H9 (cell line): ENCODE results near the gene EVPL. TPM values are rescaled to one million over a fixed set of nuclear protein-coding genes. Genes with fewer than 3 reads are reported as not detected.
A peak's percentile ranks its signal among the peaks of the same experiment; 100 is the strongest.

Experiments
- DNase-seq: peaks from one replicate; pipeline ENCODE4 v3.0.0-alpha.2; 2017
- H2AFZ ChIP-seq: one replicate; pipeline ENCODE4 v1.6.1; 2013; ENCODE audit warnings: mild to moderate bottlenecking, low read length, control low read depth, moderate library complexity
- H2AK5ac ChIP-seq: 2 replicates; pipeline ENCODE4 v1.6.1; 2013; ENCODE audit warnings: low read length, control low read depth, mixed read lengths; ENCODE audit not compliant: insufficient read length
- H2BK120ac ChIP-seq: one replicate; pipeline ENCODE4 v1.6.1; 2013; ENCODE audit warnings: low read depth, mild to moderate bottlenecking, low read length, control low read depth, inconsistent platforms; ENCODE audit not compliant: poor library complexity, severe bottlenecking
- H2BK12ac ChIP-seq: 2 replicates; pipeline ENCODE4 v1.6.1; 2013; ENCODE audit warnings: low read length, control low read depth, mixed read lengths, low read depth; ENCODE audit not compliant: insufficient read length
- H2BK15ac ChIP-seq: 2 replicates; pipeline ENCODE4 v1.6.1; 2013; ENCODE audit warnings: low read depth, low read length, control low read depth
- H2BK20ac ChIP-seq: one replicate; pipeline ENCODE4 v1.6.1; 2013; ENCODE audit warnings: low read depth, mild to moderate bottlenecking, low read length, control low read depth, inconsistent platforms; ENCODE audit not compliant: poor library complexity, severe bottlenecking
- H2BK5ac ChIP-seq: 2 replicates; pipeline ENCODE4 v1.6.1; 2013; ENCODE audit warnings: low read length, control low read depth, mixed read lengths; ENCODE audit not compliant: insufficient read length
- H3K14ac ChIP-seq: 2 replicates; pipeline ENCODE4 v1.6.1; 2013; ENCODE audit warnings: low read length, control low read depth; ENCODE audit not compliant: insufficient read depth
- H3K18ac ChIP-seq: 2 replicates; pipeline ENCODE4 v1.6.1; 2013; ENCODE audit warnings: low read depth, mild to moderate bottlenecking, mixed read lengths, low read length, control low read depth; ENCODE audit not compliant: insufficient read length
- H3K23ac ChIP-seq: 2 replicates; pipeline ENCODE4 v1.6.1; 2013; ENCODE audit warnings: low read length, control low read depth, mixed read lengths, low read depth; ENCODE audit not compliant: insufficient read length
- H3K23me2 ChIP-seq: 2 replicates; pipeline ENCODE4 v1.6.1; 2013; ENCODE audit warnings: low read depth, mild to moderate bottlenecking, mixed read lengths, low read length, control low read depth; ENCODE audit not compliant: insufficient read length, poor library complexity, severe bottlenecking
- H3K27ac ChIP-seq: 2 replicates; pipeline ENCODE4 v1.5.1; 2013; ENCODE audit warnings: low read length, control low read depth, mixed read lengths, low read depth; ENCODE audit not compliant: insufficient read length
- H3K27me3 ChIP-seq: 2 replicates; pipeline ENCODE4 v1.6.1; 2013; ENCODE audit warnings: low read length, control low read depth, inconsistent platforms; ENCODE audit not compliant: insufficient read depth
- H3K4ac ChIP-seq: 2 replicates; pipeline ENCODE4 v1.6.1; 2013; ENCODE audit warnings: low read depth, mild to moderate bottlenecking, control low read depth, inconsistent platforms, low read length, moderate library complexity
- H3K4me1 ChIP-seq: 2 replicates; pipeline ENCODE4 v1.6.1; 2013; ENCODE audit warnings: low read length, control low read depth, inconsistent platforms; ENCODE audit not compliant: insufficient read depth
- H3K4me2 ChIP-seq: 2 replicates; pipeline ENCODE4 v1.6.1; 2013; ENCODE audit warnings: low read length, control low read depth, mixed read lengths; ENCODE audit not compliant: insufficient read length, insufficient read depth
- H3K56ac ChIP-seq: 2 replicates; pipeline ENCODE4 v1.6.1; 2013; ENCODE audit warnings: low read depth, mild to moderate bottlenecking, mixed read lengths, low read length, control low read depth; ENCODE audit not compliant: insufficient read length
- H3K79me1 ChIP-seq: 2 replicates; pipeline ENCODE4 v1.6.1; 2013; ENCODE audit warnings: low read depth, mild to moderate bottlenecking, moderate library complexity, low read length, control low read depth, inconsistent platforms; ENCODE audit not compliant: insufficient read depth, poor library complexity, severe bottlenecking
- H3K79me2 ChIP-seq: 2 replicates; pipeline ENCODE4 v1.6.1; 2013; ENCODE audit warnings: low read length, control low read depth, inconsistent platforms; ENCODE audit not compliant: insufficient read depth
- H3K9ac ChIP-seq: 2 replicates; pipeline ENCODE4 v1.6.1; 2013; ENCODE audit warnings: low read length, control low read depth, mixed read lengths; ENCODE audit not compliant: insufficient read length; ENCODE audit errors: extremely low read depth
- H3K9me3 ChIP-seq: one replicate; pipeline ENCODE4 v1.6.1; 2013; ENCODE audit warnings: low read depth, low read length, inconsistent platforms; ENCODE audit not compliant: control insufficient read depth
- H3T11ph ChIP-seq: one replicate; pipeline ENCODE4 v1.6.1; 2013; ENCODE audit warnings: mild to moderate bottlenecking, low read length, control low read depth, inconsistent platforms
- H4K20me1 ChIP-seq: one replicate; pipeline ENCODE4 v1.6.1; 2013; ENCODE audit not compliant: control insufficient read depth, insufficient read length, insufficient read depth
- H4K5ac ChIP-seq: 2 replicates; pipeline ENCODE4 v1.6.1; 2013; ENCODE audit warnings: low read depth, mild to moderate bottlenecking, mixed read lengths, low read length, control low read depth; ENCODE audit not compliant: insufficient read length
- H4K8ac ChIP-seq: replicated peaks from 2 replicates; pipeline ENCODE4 v1.6.1; 2013; ENCODE audit warnings: low read length, control low read depth, mixed read lengths, low read depth; ENCODE audit not compliant: insufficient read length
- H4K91ac ChIP-seq: 2 replicates; pipeline ENCODE4 v1.6.1; 2013; ENCODE audit warnings: low read depth, mild to moderate bottlenecking, moderate library complexity, mixed read lengths, low read length, control low read depth; ENCODE audit not compliant: insufficient read length
- H3K27ac Mint-ChIP-seq, 3 experiments: 2 replicates in 2 of 3; 3 replicates in 1 of 3; pipeline ENCODE4 v1.8.0; 2020 to 2021; ENCODE audit warnings: mixed read lengths in 3 of 3, mild to moderate bottlenecking in 1 of 3, moderate library complexity in 1 of 3
- H3K27me3 Mint-ChIP-seq: 2 replicates; pipeline ENCODE4 v1.8.0; 2021; ENCODE audit warnings: low read depth, mild to moderate bottlenecking, moderate library complexity, mixed read lengths
- H3K36me3 Mint-ChIP-seq, 3 experiments: 2 replicates in 2 of 3; 3 replicates in 1 of 3; pipeline ENCODE4 v1.8.0; 2020 to 2021; ENCODE audit warnings: low read depth in 3 of 3, mixed read lengths in 3 of 3; ENCODE audit not compliant: insufficient read depth in 1 of 3
- H3K4me1 Mint-ChIP-seq, 2 experiments: 2 replicates each; pipeline ENCODE4 v1.8.0; 2020; ENCODE audit warnings: mixed read lengths in 2 of 2
- H3K4me3 Mint-ChIP-seq, 2 experiments: 2 replicates in 1 of 2; 3 replicates in 1 of 2; pipeline ENCODE4 v1.8.0; 2020 to 2021; ENCODE audit warnings: mild to moderate bottlenecking in 2 of 2, mixed read lengths in 2 of 2, moderate library complexity in 1 of 2
- H3K9me3 Mint-ChIP-seq, 2 experiments: 2 replicates in 1 of 2; 3 replicates in 1 of 2; pipeline ENCODE4 v1.8.0; 2020; ENCODE audit warnings: mild to moderate bottlenecking in 2 of 2, mixed read lengths in 2 of 2, moderate library complexity in 1 of 2
- WGBS: extraction: QIAGEN DNeasy Blood & Tissue Kit; methylation state at CpG from one replicate; pipeline ENCODE4 v1.1.7; 2013; ENCODE audit warnings: missing lambda C conversion rate, low lambda C conversion rate, mixed read lengths; ENCODE audit not compliant: insufficient read length; ENCODE audit errors: extremely low coverage; 5-methylcytosine and 5-hydroxymethylcytosine counted together
- total RNA-seq: library from RNA; stranded (reverse); gene quantifications from 2 replicates; pipeline ENCODE4 v1.2.1, GENCODE V29; 2021
- TF ChIP-seq, protein P1 (sequence below): fragments of 200-600 bp; sonication (generic); conservative IDR thresholded peaks from 3 replicates; pipeline ENCODE4 v1.8.0; 2021; ENCODE audit warnings: antibody characterized with exemption, mild to moderate bottlenecking

The EVPL gene
- total RNA-seq, 1 experiment from 2014 or later: 0.48 TPM

GRCh38 chr17:75981019-75981615 lies 46.0 kb downstream of the EVPL start:
- H3K4me3 Mint-ChIP-seq: peak overlapping the region; percentile 93 to 95
- Histone ChIP-seq H3K9ac (no peak overlapping the region), H3K18ac (no peak overlapping the region), H3T11ph (no peak overlapping the region), H4K20me1 (no peaks in the 10 kb centered on the region), H4K8ac (no peak overlapping the region), H4K91ac (no peak overlapping the region), H3K27me3 (no peaks in the 10 kb centered on the region), H3K79me1 (no peaks in the 10 kb centered on the region), H2AK5ac (no peak overlapping the region), H3K79me2 (peaks cover 2% of the 10 kb centered on the region; the same call in 1 of the 2 replicates), H2BK15ac (no peak overlapping the region; the same call in 1 of the 2 replicates), H3K23me2 (peaks cover 11% of the 10 kb centered on the region), H3K14ac (no peak overlapping the region), H3K27ac (no peak overlapping the region), H2BK12ac (no peak overlapping the region), H3K4me2 (no peak overlapping the region), H3K56ac (no peak overlapping the region), H2BK5ac (no peak overlapping the region), H3K4ac (no peak overlapping the region), H2BK20ac (no peak overlapping the region), H4K5ac (no peak overlapping the region), H2AFZ (no peak overlapping the region), H2BK120ac (no peak overlapping the region), H3K23ac (no peak overlapping the region), H3K9me3 (no peaks in the 10 kb centered on the region), H3K4me1 (peaks cover 8% of the 10 kb centered on the region; the same call in 1 of the 2 replicates)
- no CpG with 5 or more reads among the region's 7 CpGs for WGBS
- no peaks in the 10 kb centered on the region for H3K27me3 Mint-ChIP-seq
- no peak for DNase-seq
- peak overlapping the region; percentile 81 to 88 (median 86); a peak in 5 of 7 replicates for H3K27ac Mint-ChIP-seq
- TF ChIP-seq, protein P1, sequence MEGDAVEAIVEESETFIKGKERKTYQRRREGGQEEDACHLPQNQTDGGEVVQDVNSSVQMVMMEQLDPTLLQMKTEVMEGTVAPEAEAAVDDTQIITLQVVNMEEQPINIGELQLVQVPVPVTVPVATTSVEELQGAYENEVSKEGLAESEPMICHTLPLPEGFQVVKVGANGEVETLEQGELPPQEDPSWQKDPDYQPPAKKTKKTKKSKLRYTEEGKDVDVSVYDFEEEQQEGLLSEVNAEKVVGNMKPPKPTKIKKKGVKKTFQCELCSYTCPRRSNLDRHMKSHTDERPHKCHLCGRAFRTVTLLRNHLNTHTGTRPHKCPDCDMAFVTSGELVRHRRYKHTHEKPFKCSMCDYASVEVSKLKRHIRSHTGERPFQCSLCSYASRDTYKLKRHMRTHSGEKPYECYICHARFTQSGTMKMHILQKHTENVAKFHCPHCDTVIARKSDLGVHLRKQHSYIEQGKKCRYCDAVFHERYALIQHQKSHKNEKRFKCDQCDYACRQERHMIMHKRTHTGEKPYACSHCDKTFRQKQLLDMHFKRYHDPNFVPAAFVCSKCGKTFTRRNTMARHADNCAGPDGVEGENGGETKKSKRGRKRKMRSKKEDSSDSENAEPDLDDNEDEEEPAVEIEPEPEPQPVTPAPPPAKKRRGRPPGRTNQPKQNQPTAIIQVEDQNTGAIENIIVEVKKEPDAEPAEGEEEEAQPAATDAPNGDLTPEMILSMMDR: no peak
- H3K9me3 Mint-ChIP-seq: no peaks in the 10 kb centered on the region
- H3K36me3 Mint-ChIP-seq: peaks cover 7 to 14% (median 11%) of the 10 kb centered on the region in 3 experiments; a peak in 6 of 7 replicates
- H3K4me1 Mint-ChIP-seq: peaks cover 56 to 67% of the 10 kb centered on the region in 2 experiments
